Hepatocyte (in vitro differentiated cells): Measurements from ENCODE around the gene SEC14L2. TPM values are rescaled to one million over a fixed set of nuclear protein-coding genes. Genes with fewer than 3 reads are reported as not detected.

Experiments used
- DNase-seq: peaks from one replicate; pipeline ENCODE4 v3.0.0-alpha.2; 2016; ENCODE audit warnings: low spot score
- H2AFZ ChIP-seq: fragments of 200-600 bp; sonication (generic); 2 replicates; pipeline ENCODE4 v1.6.0; 2016; ENCODE audit warnings: antibody characterized with exemption, mild to moderate bottlenecking
- H3K27ac ChIP-seq: fragments of 200-600 bp; sonication (generic); 2 replicates; pipeline ENCODE4 v1.5.1; 2016; ENCODE audit warnings: mild to moderate bottlenecking
- H3K27me3 ChIP-seq: fragments of 200-600 bp; sonication (generic); 2 replicates; pipeline ENCODE4 v1.6.1; 2016
- H3K36me3 ChIP-seq: fragments of 200-600 bp; sonication (generic); replicated peaks from 2 replicates; pipeline ENCODE4 v1.5.1; 2016; ENCODE audit warnings: low read depth; ENCODE audit not compliant: insufficient read depth
- H3K4me1 ChIP-seq: fragments of 200-600 bp; sonication (generic); 2 replicates; pipeline ENCODE4 v1.5.1; 2016; ENCODE audit warnings: mild to moderate bottlenecking, moderate library complexity; ENCODE audit not compliant: insufficient read depth
- H3K4me2 ChIP-seq: fragments of 200-600 bp; sonication (generic); 2 replicates; pipeline ENCODE4 v1.6.0; 2016
- H3K4me3 ChIP-seq: fragments of 200-600 bp; sonication (generic); 2 replicates; pipeline ENCODE4 v1.5.1; 2016; ENCODE audit warnings: mild to moderate bottlenecking
- H3K79me2 ChIP-seq: fragments of 200-600 bp; sonication (generic); 2 replicates; pipeline ENCODE4 v1.6.0; 2017; ENCODE audit warnings: mild to moderate bottlenecking
- H3K9me2 ChIP-seq: fragments of 200-600 bp; sonication (generic); replicated peaks from 2 replicates; pipeline ENCODE4 v1.6.0; 2017; ENCODE audit warnings: mild to moderate bottlenecking; ENCODE audit not compliant: insufficient read depth
- H3K9me3 ChIP-seq: fragments of 200-600 bp; sonication (generic); 2 replicates; pipeline ENCODE4 v1.5.1; 2016; ENCODE audit warnings: low read depth, mild to moderate bottlenecking
- H4K20me1 ChIP-seq: fragments of 200-600 bp; sonication (generic); 2 replicates; pipeline ENCODE4 v1.6.0; 2016; ENCODE audit warnings: mild to moderate bottlenecking; ENCODE audit not compliant: insufficient read depth, poor library complexity, severe bottlenecking
- EZH2 ChIP-seq: fragments of 200-600 bp; sonication (generic); IDR thresholded peaks from 2 replicates; pipeline ENCODE4 v1.6.1; 2016; ENCODE audit warnings: antibody characterized with exemption, mild to moderate bottlenecking, borderline replicate concordance
- EZH2phosphoT487 ChIP-seq: fragments of 200-600 bp; sonication (generic); IDR thresholded peaks from one replicate; pipeline ENCODE4 v1.6.1; 2018; ENCODE audit warnings: antibody characterized with exemption, mild to moderate bottlenecking, low read depth, moderate library complexity; ENCODE audit not compliant: unreplicated experiment, severe bottlenecking
- WGBS: methylation state at CpG from one replicate; pipeline ENCODE4 v1.1.6; 2016; ENCODE audit warnings: low lambda C conversion rate; ENCODE audit errors: missing lambda C conversion rate; 5-methylcytosine and 5-hydroxymethylcytosine counted together
- polyA plus RNA-seq: library from polyadenylated mRNA; unstranded; fragments of >200 nt; fragmentation: Nextera tagmentation; extraction: Ambion mirVana; gene quantifications from 2 replicates; pipeline ENCODE4 v1.2.1, GENCODE V29; 2016
- total RNA-seq: library from RNA; depleted of rRNA; stranded (reverse); fragments of >200 nt; gene quantifications from 2 replicates; pipeline ENCODE4 v1.2.3, GENCODE V29; 2014
- TF ChIP-seq, protein P1 (sequence below): fragments of 200-600 bp; sonication (generic); IDR thresholded peaks from 2 replicates; pipeline ENCODE4 v1.5.1; 2016; ENCODE audit warnings: antibody characterized with exemption, mild to moderate bottlenecking; ENCODE audit not compliant: poor library complexity

The SEC14L2 gene
- total and polyA plus RNA-seq, 2 experiments from 2014 or later: 9.9 to 10.9 TPM

- no peaks in the 10 kb centered on the region for H3K9me2 ChIP-seq
- no peaks in the 10 kb centered on the region for H3K9me3 ChIP-seq
- no peak overlapping the region for H2AFZ ChIP-seq
- peak; percentile 70 for DNase-seq
- peaks cover 8% of the 10 kb centered on the region for H3K79me2 ChIP-seq
- H3K4me3 ChIP-seq: no peak overlapping the region
- no peaks in the 10 kb centered on the region for H3K27me3 ChIP-seq
- H3K4me1 ChIP-seq: peaks cover 69% of the 10 kb centered on the region
- H3K36me3 ChIP-seq: no peaks in the 10 kb centered on the region
- H4K20me1 ChIP-seq: no peaks in the 10 kb centered on the region
- peak overlapping the region; percentile 97 for H3K27ac ChIP-seq
- H3K4me2 ChIP-seq: peak overlapping the region; percentile 80
- TF ChIP-seq, protein P1, sequence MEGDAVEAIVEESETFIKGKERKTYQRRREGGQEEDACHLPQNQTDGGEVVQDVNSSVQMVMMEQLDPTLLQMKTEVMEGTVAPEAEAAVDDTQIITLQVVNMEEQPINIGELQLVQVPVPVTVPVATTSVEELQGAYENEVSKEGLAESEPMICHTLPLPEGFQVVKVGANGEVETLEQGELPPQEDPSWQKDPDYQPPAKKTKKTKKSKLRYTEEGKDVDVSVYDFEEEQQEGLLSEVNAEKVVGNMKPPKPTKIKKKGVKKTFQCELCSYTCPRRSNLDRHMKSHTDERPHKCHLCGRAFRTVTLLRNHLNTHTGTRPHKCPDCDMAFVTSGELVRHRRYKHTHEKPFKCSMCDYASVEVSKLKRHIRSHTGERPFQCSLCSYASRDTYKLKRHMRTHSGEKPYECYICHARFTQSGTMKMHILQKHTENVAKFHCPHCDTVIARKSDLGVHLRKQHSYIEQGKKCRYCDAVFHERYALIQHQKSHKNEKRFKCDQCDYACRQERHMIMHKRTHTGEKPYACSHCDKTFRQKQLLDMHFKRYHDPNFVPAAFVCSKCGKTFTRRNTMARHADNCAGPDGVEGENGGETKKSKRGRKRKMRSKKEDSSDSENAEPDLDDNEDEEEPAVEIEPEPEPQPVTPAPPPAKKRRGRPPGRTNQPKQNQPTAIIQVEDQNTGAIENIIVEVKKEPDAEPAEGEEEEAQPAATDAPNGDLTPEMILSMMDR: no peak
- no peak for TF ChIP-seq EZH2
- WGBS: 48% methylated on average over 8 of the region's 8 CpGs
Observed at GRCh38 chr22:30421695-30422480, 25.1 kb downstream of the SEC14L2 start.

DNA sequence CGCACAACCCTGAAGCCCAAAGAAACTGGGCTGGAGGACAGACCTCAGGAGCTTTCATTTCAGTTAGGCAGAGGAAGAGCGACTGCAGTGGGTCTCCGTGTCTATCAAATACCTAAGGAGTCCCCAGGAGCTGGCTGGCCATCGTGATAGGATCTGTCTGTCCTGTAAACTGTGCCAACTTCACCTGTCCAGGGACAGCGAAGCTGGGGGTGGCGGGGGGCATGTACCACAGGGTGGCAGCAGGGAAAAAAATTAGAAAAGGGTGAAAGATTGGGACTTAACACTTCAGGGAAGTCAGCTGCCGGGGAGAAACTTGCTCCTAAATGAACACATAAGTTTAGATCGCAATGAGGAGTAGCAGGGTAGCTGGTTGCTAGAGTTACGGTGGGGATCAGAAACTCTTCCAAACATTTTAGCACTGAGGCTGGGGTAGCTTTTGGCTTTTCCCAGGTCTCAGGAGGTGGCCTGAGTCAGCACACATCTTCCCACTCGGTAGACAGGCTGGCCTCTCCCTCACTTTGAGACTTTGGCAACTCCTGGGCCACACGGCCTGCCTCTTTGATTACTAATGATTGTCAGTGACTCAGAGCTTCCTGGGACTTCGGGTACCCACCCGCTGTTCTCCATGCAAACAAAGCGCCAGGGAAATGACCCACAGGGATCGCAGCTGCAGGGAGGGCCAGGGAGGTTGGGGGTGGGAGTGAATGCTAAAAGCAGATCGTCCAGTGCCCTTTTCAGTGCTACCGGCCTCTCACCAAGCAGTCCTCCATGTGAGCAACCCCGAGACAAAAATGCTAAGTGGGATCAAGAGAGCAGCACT, 25.9 kb downstream of the SEC14L2 start:
- Histone ChIP-seq H3K4me1 (peaks cover 61% of the 10 kb centered on the region), H3K9me3 (no peaks in the 10 kb centered on the region), H3K36me3 (no peaks in the 10 kb centered on the region), H2AFZ (peak overlapping the region; percentile 9), H3K4me2 (peak overlapping the region; percentile 80), H3K9me2 (no peaks in the 10 kb centered on the region), H4K20me1 (no peaks in the 10 kb centered on the region), H3K4me3 (peak overlapping the region; percentile 18), H3K27me3 (no peaks in the 10 kb centered on the region), H3K27ac (peak overlapping the region; percentile 97), H3K79me2 (peaks cover 7% of the 10 kb centered on the region)
- WGBS: 31% methylated on average over 18 of the region's 18 CpGs
- TF ChIP-seq EZH2 (no peak), EZH2phosphoT487 (no peak)
- TF ChIP-seq, protein P1: no peak
- DNase-seq: peak; percentile 88

DNA sequence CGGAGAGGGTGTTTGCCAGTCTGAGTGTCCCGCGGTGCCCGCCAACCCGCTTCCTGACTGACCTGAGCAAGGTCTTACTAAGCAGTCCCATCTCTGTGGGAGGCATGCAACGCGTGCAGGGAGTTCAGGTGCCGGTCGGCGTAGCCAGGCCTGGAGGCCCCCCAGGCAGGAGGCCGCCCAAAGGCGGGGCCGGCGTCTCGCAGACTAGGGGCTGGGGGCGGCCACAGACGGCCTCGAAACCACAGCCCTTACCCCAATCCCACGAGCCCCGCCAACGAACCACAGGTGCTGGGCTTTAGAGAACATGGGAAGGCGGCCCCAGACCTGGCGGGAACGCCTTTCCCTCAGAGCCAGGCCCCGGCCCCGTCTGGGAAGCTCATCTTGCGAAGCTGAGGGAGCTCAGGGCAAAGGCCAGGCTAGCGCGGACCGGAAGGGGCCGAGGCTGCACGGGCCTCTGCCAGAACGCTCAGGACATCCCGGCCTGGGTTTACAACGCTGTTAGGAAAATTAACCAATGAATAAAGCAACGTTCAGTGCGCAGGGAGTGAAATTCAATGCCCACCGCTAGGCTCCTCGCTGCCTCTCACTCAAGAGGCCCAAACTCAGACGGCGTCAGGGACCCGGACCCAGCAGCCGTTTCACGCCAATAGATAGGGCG, 26.6 kb downstream of the SEC14L2 start:
- 2% methylated on average over 44 of the region's 45 CpGs for WGBS
- Histone ChIP-seq H4K20me1 (no peaks in the 10 kb centered on the region), H3K9me3 (no peaks in the 10 kb centered on the region), H3K36me3 (no peaks in the 10 kb centered on the region), H3K9me2 (no peaks in the 10 kb centered on the region), H2AFZ (peak overlapping the region; percentile 9), H3K4me2 (peak overlapping the region; percentile 80), H3K79me2 (peaks cover 4% of the 10 kb centered on the region), H3K27ac (peak overlapping the region; percentile 97), H3K4me1 (peaks cover 53% of the 10 kb centered on the region), H3K4me3 (peak overlapping the region; percentile 18), H3K27me3 (no peaks in the 10 kb centered on the region)
- DNase-seq: peak; percentile 69
- no peak for TF ChIP-seq EZH2
- TF ChIP-seq, protein P1: no peak
- TF ChIP-seq EZH2phosphoT487: no peak
